HEK293T (cell line): ENCODE results near the gene ZNF432.

ENCODE experiments used
- BHLHE40 ChIP-seq: fragments of 450-650 bp; IDR thresholded peaks from 2 replicates; pipeline ENCODE4 v1.6.1; 2016; ENCODE audit warnings: mild to moderate bottlenecking, moderate library complexity, borderline replicate concordance
- SP1 ChIP-seq: fragments of 450-650 bp; IDR thresholded peaks from 2 replicates; pipeline ENCODE4 v1.6.1; 2017
- SUZ12 ChIP-seq: fragments of 450-650 bp; IDR thresholded peaks from 2 replicates; pipeline ENCODE4 v1.6.1; 2016; ENCODE audit warnings: mild to moderate bottlenecking

DNA sequence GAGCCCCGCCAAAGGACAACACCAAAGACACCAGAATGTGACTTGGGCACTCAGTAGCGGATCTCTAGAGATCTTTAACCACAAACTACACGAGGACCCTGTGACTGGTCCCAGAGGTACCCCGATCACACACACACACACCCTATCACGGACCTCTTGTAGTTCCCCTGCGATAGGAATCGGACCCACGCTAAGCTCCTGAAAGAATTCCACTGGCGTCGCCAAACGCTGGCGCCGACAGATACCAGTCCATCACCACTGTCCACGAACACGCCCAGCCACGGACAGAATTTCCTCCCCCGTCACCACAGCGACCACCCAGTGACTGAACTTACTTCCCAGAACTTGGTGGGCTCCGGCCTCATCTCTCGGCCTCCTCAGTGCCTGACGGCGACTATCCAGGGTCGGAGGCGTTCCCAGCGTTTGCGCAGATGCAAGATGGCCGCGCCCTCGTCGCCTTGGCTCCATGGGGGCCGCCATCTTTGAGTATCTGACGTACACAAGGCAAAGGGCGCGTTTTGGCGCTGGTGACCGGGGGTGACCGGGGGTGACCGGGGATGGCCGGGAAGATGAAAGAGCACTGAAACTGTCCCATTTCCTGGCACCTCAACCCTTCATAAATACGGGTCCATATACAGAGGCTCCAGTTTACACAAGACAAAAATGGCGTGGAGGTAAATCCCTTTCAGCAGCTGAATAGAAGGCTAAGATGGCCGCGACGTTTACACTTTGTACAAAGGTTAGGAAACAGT, 40.7 kb downstream of the ZNF432 start, which contains the start of gene ZNF615:
- no peak for TF ChIP-seq SUZ12
- TF ChIP-seq SP1: no peak
- no peak for TF ChIP-seq BHLHE40
